T-helper 1 cell treated with Interleukin-12 subunit alpha and Interleukin-12 subunit beta and Interleukin-4 antibody, amounts not matched to agents 30 ng/mL and 1 ng/mL, for 36 hours (primary cell): Measurements from ENCODE around the gene SOWAHC. TPM values are rescaled to one million over a fixed set of nuclear protein-coding genes. Genes with fewer than 3 reads are reported as not detected.

Source experiments
- intact Hi-C: fragments of 100-400 bp; cut with micrococcal nuclease; formaldehyde crosslinking; loops from one replicate; pipeline ENCODE4 v1.15.1; 2024
- total RNA-seq: library from RNA; stranded (reverse); gene quantifications from 2 replicates; pipeline ENCODE4 v1.2.3, GENCODE V29; 2022

SOWAHC gene
- total RNA-seq, 1 donor from 2014 or later, result 0.17 TPM

DNA sequence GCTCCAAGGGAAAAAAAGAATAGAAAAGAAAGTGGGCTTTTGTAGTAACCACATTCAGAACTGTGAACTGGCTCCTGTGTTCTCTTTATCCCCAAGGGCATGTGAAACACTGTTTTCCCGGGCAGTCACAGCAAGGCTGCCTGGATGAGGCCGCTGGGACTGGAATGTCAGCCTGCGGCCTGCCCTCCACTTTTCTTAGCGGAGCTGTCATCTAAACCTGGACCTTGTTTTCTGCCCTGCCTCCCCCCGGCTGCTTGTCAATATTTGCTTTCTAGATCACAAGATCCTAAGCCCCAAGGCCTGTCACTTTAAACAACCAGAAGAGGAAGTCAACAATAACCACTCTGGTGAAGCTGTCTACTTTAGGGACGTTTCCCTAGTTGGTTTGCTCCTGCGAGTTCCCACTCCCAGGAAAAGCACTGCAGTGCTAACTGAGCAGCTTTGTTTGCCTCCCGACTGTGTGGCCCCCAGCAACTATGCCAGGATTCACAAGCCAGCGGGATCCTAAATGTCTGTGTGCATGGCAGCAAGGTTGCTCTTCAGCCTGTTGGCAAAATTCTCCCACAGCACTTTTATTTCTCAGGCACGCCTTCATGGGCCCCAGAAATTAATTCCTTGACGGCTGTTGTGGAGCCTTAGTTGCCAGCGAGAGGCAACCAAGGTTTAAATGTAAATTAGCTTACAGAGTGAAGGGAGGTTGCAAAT lies 30.6 kb downstream of the SOWAHC start:
- intact Hi-C loops, result no loop called here

DNA sequence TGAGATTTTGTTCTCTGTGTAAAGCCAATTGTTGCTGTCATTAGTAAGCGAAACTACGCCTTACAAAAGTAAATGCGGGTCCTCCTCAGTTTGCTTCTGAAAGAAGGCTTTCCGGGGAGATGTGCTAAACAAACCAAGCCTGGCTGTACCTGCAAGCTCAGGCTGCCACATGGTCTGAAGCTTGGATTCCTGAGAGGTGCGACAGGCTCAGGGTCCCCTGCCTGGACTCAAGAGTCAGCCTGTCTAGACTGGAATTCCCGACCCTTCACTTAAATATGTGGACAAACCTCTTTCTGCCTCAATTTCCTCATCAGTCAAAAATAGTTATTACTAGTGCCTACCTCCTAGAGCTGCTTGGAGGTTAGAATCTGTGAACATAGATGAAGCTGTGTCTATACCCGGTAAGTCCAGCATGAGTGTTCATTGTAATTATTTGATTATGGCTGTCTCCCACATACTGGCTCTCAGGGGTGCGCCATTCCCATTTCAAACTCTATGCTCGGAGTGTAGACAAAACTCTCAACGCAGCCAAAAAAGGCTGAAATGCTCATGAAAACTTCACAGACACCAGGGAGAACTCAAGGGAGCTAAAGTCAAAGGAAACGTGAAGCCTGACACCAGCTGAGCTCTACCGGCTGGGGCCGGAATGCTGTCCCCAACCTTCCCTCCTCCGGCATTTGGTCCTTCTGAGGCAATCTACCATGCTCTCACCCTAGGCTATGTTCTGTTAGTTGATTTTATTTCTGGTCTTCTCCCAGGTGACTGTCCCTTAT lies 31.4 kb downstream of the SOWAHC start:
- intact Hi-C loops, result no loop called here

DNA sequence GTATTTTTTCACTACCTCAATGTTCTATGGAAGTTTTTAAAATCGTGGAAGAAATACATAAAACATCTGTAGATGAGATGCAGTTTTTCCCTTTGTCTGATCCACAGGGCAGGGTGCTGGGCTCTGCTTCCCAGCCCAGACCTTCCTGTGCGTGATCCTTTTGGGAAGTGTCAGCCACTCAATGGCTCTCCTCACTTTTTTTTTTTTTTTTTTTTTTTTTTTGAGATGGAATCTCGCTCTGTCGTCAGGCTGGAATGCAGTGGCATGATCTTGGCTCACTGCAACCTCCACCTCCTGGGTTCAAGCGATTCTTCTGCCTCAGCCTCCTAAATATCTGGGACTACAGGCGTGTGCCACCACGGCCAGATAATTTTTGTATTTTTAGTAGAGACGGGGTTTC lies 32.8 kb downstream of the SOWAHC start:
- intact Hi-C loops, result no loop called here

DNA sequence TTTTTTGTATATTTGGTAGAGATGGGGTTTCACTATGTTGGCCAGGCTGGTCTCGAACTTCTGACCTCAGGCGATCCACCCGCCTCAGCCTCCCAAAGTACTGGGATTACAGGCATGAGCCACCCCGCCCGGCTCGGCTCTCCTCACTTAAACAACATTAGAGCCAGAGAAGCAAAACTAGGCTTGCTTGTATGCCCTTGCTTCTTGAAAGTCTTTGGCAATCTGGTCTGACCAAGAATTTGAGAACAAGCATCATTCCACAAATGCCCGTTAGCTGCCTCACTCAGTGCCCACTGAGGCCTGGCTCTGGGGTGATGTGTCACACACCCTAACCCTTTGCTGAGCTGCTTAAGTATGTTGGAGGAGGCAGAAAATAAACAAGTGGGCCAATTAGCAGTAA lies 33.5 kb downstream of the SOWAHC start:
- intact Hi-C loops, result no loop called here

DNA sequence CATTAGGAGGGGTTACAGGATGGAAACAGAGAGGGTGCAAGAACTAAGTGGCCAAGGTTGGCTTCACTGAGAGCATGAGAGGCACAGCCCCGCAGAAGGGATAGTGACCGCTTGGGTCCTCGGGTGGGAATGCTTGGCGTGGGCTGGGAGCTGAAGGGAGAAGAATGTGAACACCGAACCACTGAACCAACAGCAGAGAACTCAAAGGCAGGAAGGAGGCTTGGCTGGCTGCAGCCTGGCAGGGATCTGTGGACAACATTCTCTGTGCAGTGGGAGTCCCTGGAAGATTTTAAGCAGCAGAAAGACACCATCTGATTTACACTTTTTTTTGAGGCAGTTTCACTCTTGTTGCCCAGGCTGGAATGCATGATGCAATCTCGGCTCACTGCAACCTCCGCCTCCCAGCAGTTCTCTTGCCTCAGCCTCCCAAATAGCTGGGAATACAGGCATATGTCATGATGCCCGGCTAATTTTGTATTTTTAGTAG lies 33.9 kb downstream of the SOWAHC start:
- intact Hi-C loops, result no loop called here

DNA sequence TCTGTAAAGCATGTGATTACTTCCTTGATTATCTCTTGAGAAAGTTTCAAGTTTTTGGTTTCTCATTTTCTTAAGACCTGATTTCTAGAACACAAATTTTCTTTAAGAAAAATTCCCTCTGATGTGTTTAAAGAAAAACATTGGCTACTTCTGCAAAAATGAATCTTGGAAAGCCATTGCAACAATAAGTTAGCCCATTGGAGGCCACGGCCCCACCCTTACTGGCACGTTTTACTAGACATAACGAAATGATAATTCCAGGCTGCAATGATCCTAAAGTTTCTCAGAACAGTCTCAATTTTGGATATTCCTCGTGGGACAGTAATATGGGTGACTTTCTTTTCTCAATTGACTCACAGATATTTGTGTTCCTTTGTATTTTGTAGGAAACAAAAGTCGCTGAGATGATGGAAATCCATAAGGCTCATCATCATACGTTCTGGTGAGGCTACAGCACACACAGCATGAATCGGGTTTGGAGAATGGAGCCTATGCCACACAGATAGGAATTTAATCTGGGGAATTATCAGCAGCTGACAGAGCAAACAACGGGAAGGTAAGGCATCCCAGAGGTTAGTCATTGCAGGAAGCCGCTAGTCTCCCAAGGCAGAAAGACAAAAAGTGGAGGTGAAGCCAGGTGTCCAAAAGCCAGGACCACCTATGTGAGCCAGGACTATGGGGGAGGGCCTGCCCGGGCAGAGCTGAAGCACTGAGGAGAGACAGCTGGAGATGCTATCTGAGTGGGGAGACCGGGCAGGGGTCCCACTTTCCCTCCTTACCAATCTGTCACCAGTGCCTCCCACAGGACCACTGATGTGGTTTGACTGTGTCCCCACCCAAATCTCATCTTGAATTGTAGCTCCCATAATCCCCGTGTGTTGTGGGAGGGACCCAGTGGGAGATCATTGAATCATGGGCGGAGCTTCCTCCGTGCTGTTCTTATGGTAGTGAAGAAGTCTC lies 35.9 kb downstream of the SOWAHC start:
- intact Hi-C loops, result no loop called here

DNA sequence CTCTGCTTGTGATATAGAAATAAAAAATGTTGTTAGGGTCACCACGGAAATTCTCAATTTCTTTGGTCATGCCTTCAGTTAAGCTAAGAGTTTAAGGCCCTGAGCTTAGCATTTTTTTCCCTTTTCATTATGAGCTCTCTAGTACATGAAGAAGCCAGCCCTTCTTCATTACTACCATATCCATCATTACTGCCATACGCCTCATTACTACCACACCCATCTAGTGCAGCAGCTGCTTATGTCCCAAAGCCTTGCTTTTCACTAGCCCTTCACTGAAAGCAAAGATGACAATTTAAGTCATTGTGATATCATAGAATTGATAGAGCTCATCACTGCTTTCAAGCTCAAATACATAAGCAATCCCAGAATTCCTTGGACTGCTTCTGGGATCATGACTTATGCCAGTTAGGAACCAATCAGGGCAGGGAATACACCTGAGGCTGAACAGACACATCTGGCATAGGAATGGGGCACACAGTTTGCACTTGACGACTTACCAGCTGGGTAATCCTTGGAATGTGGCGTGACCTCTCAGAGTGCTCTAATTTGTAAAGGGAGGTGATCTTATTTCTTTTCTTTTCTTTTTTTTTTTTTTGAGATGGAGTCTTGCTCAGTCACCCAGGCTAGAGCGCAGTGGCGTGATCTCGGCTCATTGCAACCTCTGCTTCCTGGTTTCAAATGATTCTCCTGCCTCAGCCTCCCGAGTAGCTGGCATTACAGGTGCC lies 40.3 kb downstream of the SOWAHC start:
- intact Hi-C loops, result no loop called here

DNA sequence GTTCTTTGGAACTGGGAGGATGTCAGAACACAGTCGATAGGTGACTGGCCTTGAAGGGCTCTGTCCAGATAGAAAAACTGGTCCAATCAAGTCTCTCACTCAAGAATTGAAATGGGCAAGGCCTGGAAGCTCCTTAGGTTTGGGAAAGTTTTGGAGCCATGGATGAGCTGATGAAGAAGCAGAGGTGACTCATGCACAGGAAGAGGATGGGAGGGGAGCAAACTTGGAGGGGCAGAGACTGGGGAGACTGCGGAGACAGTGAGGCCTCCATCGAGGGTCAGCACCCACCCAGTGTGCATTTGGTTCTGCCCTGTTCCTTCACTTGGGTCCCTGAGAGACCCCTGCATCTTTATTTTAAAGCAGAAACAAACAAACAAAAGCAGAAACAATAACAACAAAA lies 41.1 kb downstream of the SOWAHC start:
- intact Hi-C loops, result no loop called here

DNA sequence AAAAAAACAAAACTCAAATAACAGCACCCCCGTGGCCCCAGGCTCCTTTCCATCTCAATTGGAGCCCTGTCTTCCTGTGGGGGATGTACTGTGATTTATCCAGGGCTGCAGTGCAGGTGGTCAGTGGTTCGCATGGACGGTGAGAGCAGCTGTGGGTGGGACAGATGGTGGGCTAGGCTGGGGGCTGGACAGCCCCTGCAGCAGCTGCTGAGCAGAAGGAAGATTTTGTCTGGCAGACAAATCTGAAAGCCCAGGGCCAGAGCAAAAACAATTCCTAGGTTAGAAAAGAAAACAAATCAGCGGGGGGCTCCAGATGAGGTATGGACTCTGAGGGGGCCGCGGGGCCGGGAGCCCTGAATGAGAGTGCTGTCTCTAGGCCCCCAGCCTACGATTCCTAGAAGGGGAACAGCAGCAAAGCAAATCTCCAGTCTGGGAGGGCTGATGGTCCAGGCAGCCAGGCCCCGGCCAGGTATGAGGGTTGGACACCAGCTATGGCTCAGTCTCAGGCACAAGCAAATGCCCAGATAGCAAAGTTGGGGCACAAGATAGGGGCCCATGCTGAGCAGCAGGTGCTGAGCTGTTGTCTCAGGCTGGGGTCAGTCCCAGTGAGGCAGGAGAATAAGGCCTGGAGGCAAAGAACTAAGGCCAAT lies 45.4 kb downstream of the SOWAHC start:
- intact Hi-C loops, result no loop called here

DNA sequence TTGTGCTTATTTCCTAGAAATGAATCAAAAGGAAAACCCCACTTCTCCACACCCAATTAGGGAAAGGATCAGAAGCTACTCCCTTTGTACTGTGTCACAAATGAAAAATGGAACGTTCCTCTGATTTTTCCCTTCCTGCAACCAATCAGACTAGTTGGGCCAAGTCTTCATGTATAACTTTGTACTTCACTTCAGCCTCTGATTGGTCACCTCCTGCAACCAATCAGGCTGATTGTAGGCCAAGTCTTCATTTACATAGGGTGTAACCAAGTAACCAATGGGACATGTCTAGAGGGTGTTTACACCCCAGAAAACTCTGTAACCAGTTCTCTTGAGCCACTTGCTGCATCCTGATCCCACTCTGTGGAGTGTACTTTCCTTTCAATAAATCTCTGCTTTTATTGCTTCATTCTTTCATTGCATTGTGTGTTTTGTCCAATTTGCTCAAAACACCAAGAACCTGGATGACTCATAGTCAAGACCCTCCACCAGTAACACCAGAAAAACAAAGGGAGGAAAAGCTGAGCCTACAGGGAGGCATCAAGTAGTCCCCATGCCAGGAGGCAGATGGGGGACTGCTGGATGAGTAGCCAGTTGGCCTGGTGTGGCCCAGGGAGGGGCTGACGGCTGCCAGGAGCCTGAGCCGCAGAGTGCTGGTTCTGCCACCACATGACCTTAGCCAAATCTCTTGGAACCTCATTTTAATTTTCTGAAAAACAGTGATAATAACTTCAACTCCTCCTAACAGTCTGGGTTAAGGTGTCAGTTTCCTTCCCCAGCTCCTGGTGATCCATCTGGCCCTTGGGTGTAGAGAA lies 46.1 kb downstream of the SOWAHC start:
- intact Hi-C loops, result no loop called here

DNA sequence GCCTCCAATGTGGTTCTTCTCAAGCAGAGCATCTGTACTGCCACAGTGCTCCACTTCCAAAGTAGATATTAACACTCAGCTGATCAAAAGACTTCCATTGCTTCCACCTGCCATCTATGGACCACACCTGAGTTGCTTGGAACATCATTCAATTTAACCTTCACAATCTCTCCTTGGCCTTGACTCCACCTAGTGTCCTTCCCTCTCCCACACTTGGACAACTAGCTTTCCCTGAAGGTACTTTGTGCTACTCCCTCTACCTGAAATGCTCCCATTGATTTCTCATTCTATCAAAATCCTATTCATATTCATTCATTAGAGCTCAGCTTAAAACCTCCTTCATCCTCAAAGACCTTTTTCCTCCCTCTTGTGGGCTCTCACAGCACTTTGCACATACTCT lies 48.7 kb downstream of the SOWAHC start:
- intact Hi-C loops, result loop anchor here (2.0 kb wide), 1 partner anchor 116 kb away; no protein-coding TSS in a partner anchor

DNA sequence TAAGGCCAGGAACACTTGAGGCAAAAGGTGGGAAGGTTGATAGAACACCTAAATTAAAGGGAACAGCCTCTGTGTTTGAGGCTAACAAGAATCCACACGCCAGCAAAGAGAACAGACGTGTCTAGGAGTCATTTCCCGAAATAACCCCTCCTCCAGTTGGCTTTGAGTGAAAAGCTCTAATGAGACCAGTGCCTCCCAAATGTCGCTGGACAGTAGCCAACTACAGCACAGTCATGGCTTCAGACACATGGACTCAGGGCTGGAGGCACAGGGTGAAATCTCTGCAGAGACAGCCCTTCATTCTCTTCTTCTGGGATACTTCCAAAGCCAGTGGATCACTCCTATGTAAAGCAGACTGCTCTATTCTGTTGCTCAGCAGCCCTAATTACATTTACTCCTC lies 49.6 kb downstream of the SOWAHC start:
- intact Hi-C loops, result loop anchor here (2.0 kb wide), 1 partner anchor 117 kb away; no protein-coding TSS in a partner anchor

DNA sequence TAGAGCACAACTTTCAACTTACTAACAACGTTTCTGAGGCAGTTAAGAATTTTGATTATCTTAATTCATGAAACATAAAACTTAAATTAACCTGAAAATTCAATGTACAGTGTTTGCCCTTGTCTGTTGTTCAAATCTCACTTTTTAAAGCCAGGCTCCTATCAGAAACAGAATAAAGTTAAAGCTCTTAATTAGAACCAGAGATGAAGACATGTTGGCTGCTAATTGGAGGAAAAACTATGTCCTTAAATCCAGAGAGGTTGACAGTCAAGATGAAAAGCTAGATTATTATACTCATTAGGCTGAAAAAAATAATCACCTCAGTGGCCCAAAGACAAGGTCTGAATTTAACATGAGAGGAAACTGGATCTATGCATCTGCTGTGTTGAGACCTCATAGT lies 52.3 kb downstream of the SOWAHC start:
- intact Hi-C loops, result no loop called here

Other genes with a start within 250 kb of the SOWAHC start
- gene SEPTIN10, start 398 bp upstream of the SOWAHC start, total RNA-seq, result 0.22 and 0.68 TPM in 2 replicates
- gene RGPD5, start 179.9 kb downstream of the SOWAHC start, total RNA-seq, result 22.7 and 30.4 TPM in 2 replicates